Gastroesophageal sphincter (tissue), 3 donors: ENCODE measurements around the gene TM4SF1.

Experiments
- CTCF ChIP-seq, 4 experiments: fragments of 200-600 bp in 2 of 4; fragments of 450-650 bp in 2 of 4; sonication (generic) in 1 of 4; IDR thresholded peaks; one replicate each; pipeline ENCODE4 v1.5.1; 2017 to 2019; ENCODE audit warnings: antibody characterized with exemption in 4 of 4, mild to moderate bottlenecking in 2 of 4, moderate library complexity in 2 of 4
- POLR2A ChIP-seq, 2 donors: fragments of 450-650 bp; IDR thresholded peaks; one replicate each; pipeline ENCODE4 v1.6.1; 2017; ENCODE audit warnings: antibody characterized with exemption in 2 of 2, mild to moderate bottlenecking in 2 of 2, moderate library complexity in 1 of 2
- POLR2AphosphoS5 ChIP-seq: sonication (generic); formaldehyde crosslinking; IDR thresholded peaks from one replicate; pipeline ENCODE4 v1.6.1; 2017; ENCODE audit warnings: antibody characterized with exemption

GRCh38 chr3:149336925-149337324 lies 40.5 kb downstream of the TM4SF1 start:
- TF ChIP-seq POLR2A (IDR thresholded peaks at IDR 0.05) (no peak), CTCF (IDR thresholded peaks at IDR 0.05) (no peak), POLR2AphosphoS5 (no peak)
